ENCODE results near the gene GNG7.
"Not testable (repeated sequence)": the region's sequence is repeated elsewhere in the genome, so short reads cannot be mapped to it uniquely, and the experiment has no call there.

The GNG7 gene

GRCh38 chr19:2678044-2678671 is 24.3 kb downstream of the GNG7 start:
- no peak for DNase-seq (ENCODE audit: low read depth in 2 of 2, low spot score in 1 of 2)

GRCh38 chr19:2676823-2677222 is 25.7 kb downstream of the GNG7 start:
- no peak for DNase-seq (ENCODE audit: low read depth in 2 of 2, low spot score in 1 of 2)

- no peak for DNase-seq (ENCODE audit: low read depth in 2 of 2, low spot score in 1 of 2)
Measured at GRCh38 chr19:2675892-2676291, 26.6 kb downstream of the GNG7 start.

GRCh38 chr19:2670217-2670616 is 32.3 kb downstream of the GNG7 start:
- no peak for DNase-seq (ENCODE audit: low read depth in 2 of 2, low spot score in 1 of 2)

GRCh38 chr19:2668175-2668763 is 34.2 kb downstream of the GNG7 start:
- no peak for DNase-seq (ENCODE audit: low read depth in 2 of 2, low spot score in 1 of 2)

- not testable (repeated sequence) for DNase-seq (ENCODE audit: low read depth in 2 of 2, low spot score in 1 of 2)
Measured at GRCh38 chr19:2667349-2667748, 35.1 kb downstream of the GNG7 start.

- no peak for DNase-seq (ENCODE audit: low read depth in 2 of 2, low spot score in 1 of 2)
Measured at GRCh38 chr19:2666344-2666994, 36.0 kb downstream of the GNG7 start.

- DNase-seq (ENCODE audit: low read depth in 2 of 2, low spot score in 1 of 2): no peak
Measured at GRCh38 chr19:2665103-2665502, 37.4 kb downstream of the GNG7 start.

GRCh38 chr19:2663920-2664571 is 38.4 kb downstream of the GNG7 start:
- no peak for DNase-seq (ENCODE audit: low read depth in 2 of 2, low spot score in 1 of 2)

GRCh38 chr19:2661615-2662014 is 40.9 kb downstream of the GNG7 start:
- no peak for DNase-seq (ENCODE audit: low read depth in 2 of 2, low spot score in 1 of 2)

- DNase-seq (ENCODE audit: low read depth in 2 of 2, low spot score in 1 of 2): no peak
Measured at GRCh38 chr19:2659856-2660432, 42.5 kb downstream of the GNG7 start.

GRCh38 chr19:2656533-2656932 is 46.0 kb downstream of the GNG7 start:
- no peak for DNase-seq (ENCODE audit: low read depth in 2 of 2, low spot score in 1 of 2)

GRCh38 chr19:2653710-2654707 is 48.5 kb downstream of the GNG7 start:
- DNase-seq (ENCODE audit: low read depth in 2 of 2, low spot score in 1 of 2): no peak

- DNase-seq (ENCODE audit: low read depth in 2 of 2, low spot score in 1 of 2): no peak
Measured at GRCh38 chr19:2653218-2653617, 49.3 kb downstream of the GNG7 start.

GRCh38 chr19:2652504-2653099 is 49.9 kb downstream of the GNG7 start:
- DNase-seq (ENCODE audit: low read depth in 2 of 2, low spot score in 1 of 2): no peak

- DNase-seq (ENCODE audit: low read depth in 2 of 2, low spot score in 1 of 2): not testable (repeated sequence)
Measured at GRCh38 chr19:2651002-2651733, 51.3 kb downstream of the GNG7 start.

GRCh38 chr19:2650515-2650914 is 52.0 kb downstream of the GNG7 start:
- no peak for DNase-seq (ENCODE audit: low read depth in 2 of 2, low spot score in 1 of 2)

GRCh38 chr19:2648528-2648937 is 54.0 kb downstream of the GNG7 start:
- peak; percentile 39 to 61 for DNase-seq (ENCODE audit: low read depth in 2 of 2, low spot score in 1 of 2)

GRCh38 chr19:2648099-2648498 is 54.4 kb downstream of the GNG7 start:
- no peak for DNase-seq (ENCODE audit: low read depth in 2 of 2, low spot score in 1 of 2)
